Hematopoietic multipotent progenitor cell (in vitro differentiated cells): ENCODE measurements around the gene CDKN2AIPNL. TPM values are rescaled to one million over a fixed set of nuclear protein-coding genes. Genes with fewer than 3 reads are reported as not detected.

ENCODE experiments used
- DNase-seq, 3 donors: peaks; one replicate each; pipeline ENCODE4 v3.0.0-alpha.2; 2011 to 2015; ENCODE audit warnings: low read depth in 2 of 3, low spot score in 2 of 3
- total RNA-seq: library from RNA; depleted of rRNA; stranded (reverse); fragments of >200 nt; gene quantifications from one replicate; pipeline ENCODE4 v1.2.3, GENCODE V29; 2012

The CDKN2AIPNL gene
- total RNA-seq = 17.8 TPM

- peak; percentile 75 to 91 (median 90) for DNase-seq
Measured at GRCh38 chr5:134411546-134412266, at the start of gene CDKN2AIPNL. Gene CDKN2AIPNL, minus strand, starts transcription at chr5:134411881. Its CDS starts 27 bp downstream, at chr5:134411854.

GRCh38 chr5:134460551-134460950 lies 48.9 kb upstream of the CDKN2AIPNL start:
- DNase-seq = no peak

- no peak for DNase-seq
Measured at GRCh38 chr5:134459491-134459890, 47.8 kb upstream of the CDKN2AIPNL start.

- DNase-seq = no peak
Measured at GRCh38 chr5:134459010-134459403, 47.3 kb upstream of the CDKN2AIPNL start.

- DNase-seq = no peak
Measured at GRCh38 chr5:134458234-134459009, 46.7 kb upstream of the CDKN2AIPNL start.

- DNase-seq = no peak
Measured at GRCh38 chr5:134457801-134458200, 46.1 kb upstream of the CDKN2AIPNL start.

GRCh38 chr5:134456825-134457224 lies 45.1 kb upstream of the CDKN2AIPNL start:
- no peak for DNase-seq

- DNase-seq = no peak
Measured at GRCh38 chr5:134455466-134455865, 43.8 kb upstream of the CDKN2AIPNL start.

GRCh38 chr5:134453016-134453415 lies 41.3 kb upstream of the CDKN2AIPNL start:
- no peak for DNase-seq

- DNase-seq = no peak
Measured at GRCh38 chr5:134451936-134452505, 40.3 kb upstream of the CDKN2AIPNL start.

- DNase-seq = no peak
Measured at GRCh38 chr5:134451225-134451935, 39.7 kb upstream of the CDKN2AIPNL start.

GRCh38 chr5:134450374-134450773 lies 38.7 kb upstream of the CDKN2AIPNL start:
- DNase-seq = no peak

- DNase-seq = no peak
Measured at GRCh38 chr5:134449167-134449566, 37.5 kb upstream of the CDKN2AIPNL start.

GRCh38 chr5:134447815-134448520 lies 36.3 kb upstream of the CDKN2AIPNL start:
- DNase-seq = no peak

GRCh38 chr5:134446938-134447337 lies 35.3 kb upstream of the CDKN2AIPNL start:
- DNase-seq = no peak

GRCh38 chr5:134445856-134446818 lies 34.5 kb upstream of the CDKN2AIPNL start:
- DNase-seq = no peak

- DNase-seq = no peak
Measured at GRCh38 chr5:134444941-134445471, 33.3 kb upstream of the CDKN2AIPNL start.

GRCh38 chr5:134440201-134440755 lies 28.6 kb upstream of the CDKN2AIPNL start:
- DNase-seq = no peak

- no peak for DNase-seq
Measured at GRCh38 chr5:134439210-134439654, 27.6 kb upstream of the CDKN2AIPNL start.
